Natural killer cell (primary cell): ENCODE data around the gene SLC22A12. TPM values are rescaled to one million over a fixed set of nuclear protein-coding genes. Genes with fewer than 3 reads are reported as not detected.
A peak's percentile ranks its signal among the peaks of the same experiment; 100 is the strongest.

Experiments
- ATAC-seq, 3 donors: fragments of 150-1000 bp in 2 of 3; fragments of 200-7000 bp in 1 of 3; cut with Tn5 transposase; 1 replicate in 1 of 3; 2 replicates in 2 of 3; pipeline ENCODE4 v1.10.0; 2021; ENCODE audit warnings: mild to moderate bottlenecking in 2 of 3, moderate library complexity in 2 of 3
- DNase-seq, 2 donors: peaks; one replicate each; pipeline versions ENCODE4 v3.0.0 to v3.0.0-alpha.2; 2013 to 2021; ENCODE audit warnings: mixed read lengths in 1 of 2
- H3K27ac ChIP-seq: one replicate; pipeline ENCODE4 v1.5.1; 2013; ENCODE audit warnings: mild to moderate bottlenecking, low read length
- H3K27me3 ChIP-seq: one replicate; pipeline ENCODE4 v1.6.1; 2013; ENCODE audit warnings: low read length; ENCODE audit not compliant: control insufficient read depth, insufficient read depth
- H3K36me3 ChIP-seq: one replicate; pipeline ENCODE4 v1.6.1; 2013; ENCODE audit warnings: low read length; ENCODE audit not compliant: control insufficient read depth, insufficient read depth
- H3K4me1 ChIP-seq: one replicate; pipeline ENCODE4 v1.6.1; 2013; ENCODE audit warnings: low read length; ENCODE audit not compliant: control insufficient read depth, insufficient read depth
- H3K4me3 ChIP-seq: one replicate; pipeline ENCODE4 v1.5.1; 2013; ENCODE audit warnings: low read length
- H3K9me3 ChIP-seq: one replicate; pipeline ENCODE4 v1.6.1; 2013; ENCODE audit warnings: low read length; ENCODE audit not compliant: control insufficient read depth, insufficient read depth
- H3K27ac Mint-ChIP-seq, 2 donors: one replicate each; pipeline ENCODE4 v1.8.0; 2022; ENCODE audit warnings: mild to moderate bottlenecking in 2 of 2, mixed read lengths in 2 of 2, moderate library complexity in 1 of 2
- H3K27me3 Mint-ChIP-seq, 2 donors: one replicate each; pipeline ENCODE4 v1.8.0; 2022; ENCODE audit warnings: low read depth in 2 of 2, mixed read lengths in 2 of 2
- H3K36me3 Mint-ChIP-seq: one replicate; pipeline ENCODE4 v1.8.0; 2022; ENCODE audit warnings: mixed read lengths
- H3K4me1 Mint-ChIP-seq, 2 donors: one replicate each; pipeline ENCODE4 v1.8.0; 2022; ENCODE audit warnings: mixed read lengths in 2 of 2
- H3K4me3 Mint-ChIP-seq: one replicate; pipeline ENCODE4 v1.8.0; 2022; ENCODE audit warnings: mild to moderate bottlenecking, moderate library complexity, mixed read lengths
- H3K9me3 Mint-ChIP-seq, 2 donors: one replicate each; pipeline ENCODE4 v1.8.0; 2022; ENCODE audit warnings: mixed read lengths in 2 of 2
- CTCF ChIP-seq: fragments of 200-600 bp; IDR thresholded peaks from one replicate; pipeline ENCODE4 v1.8.0; 2022; ENCODE audit warnings: antibody characterized with exemption
- WGBS: methylation state at CpG from one replicate; pipeline ENCODE4 v1.1.7; 2013; ENCODE audit warnings: missing lambda C conversion rate; ENCODE audit not compliant: insufficient coverage; 5-methylcytosine and 5-hydroxymethylcytosine counted together
- intact Hi-C: fragments of 100-400 bp; cut with micrococcal nuclease; formaldehyde crosslinking; loops from one replicate; pipeline ENCODE4 v1.14.2; 2022
- total RNA-seq, 4 donors: library from RNA; stranded (reverse); fragments of 120-200 nt in 1 of 4; gene quantifications; one replicate each; pipeline versions ENCODE4 v1.2.3 to v1.2.4, GENCODE V29; 2013 to 2022

SLC22A12 gene
- total RNA-seq, 3 donors from 2014 or later (not counting 1 experiment from before 2014, with no cell fraction given), result not detected

- Histone ChIP-seq H3K36me3 (no peaks in the 10 kb centered on the region), H3K9me3 (no peaks in the 10 kb centered on the region), H3K4me1 (peaks cover 31% of the 10 kb centered on the region), H3K27ac (no peak overlapping the region), H3K27me3 (no peaks in the 10 kb centered on the region), H3K4me3 (no peak overlapping the region)
- ATAC-seq (no peak), DNase-seq (peak in 1 of 2 donors; percentile 23)
- Mint-ChIP-seq H3K27ac (no peak overlapping the region), H3K9me3 (no peaks in the 10 kb centered on the region), H3K36me3 (no peaks in the 10 kb centered on the region), H3K4me1 (peaks cover 0 to 6% of the 10 kb centered on the region in 2 donors), H3K27me3 (peaks cover 0 to 12% of the 10 kb centered on the region in 2 donors), H3K4me3 (no peak overlapping the region)
- TF ChIP-seq CTCF, result no peak
- WGBS, result 70% methylated on average over 17 of the region's 18 CpGs
- intact Hi-C loops, result loop anchor here (5.0 kb wide), 2 partner anchors 99 to 449 kb away; no protein-coding TSS in a partner anchor
Observed at GRCh38 chr11:64650923-64651523, 60.0 kb downstream of the SLC22A12 start.

Other genes starting within 250 kb of the SLC22A12 start
- 10 to 100 TPM; 27.6 to 36.0 (median 34.4) TPM for gene RPS6KA4, start 232.1 kb upstream of the SLC22A12 start, total RNA-seq
- gene SLC22A11, start 35.3 kb upstream of the SLC22A12 start, total RNA-seq, result not detected
- 1 to 10 TPM; 2.9 to 9.6 (median 7.7) TPM for gene NRXN2, start 132.0 kb downstream of the SLC22A12 start, total RNA-seq
- 100 to 1,000 TPM; 371 to 417 (median 394) TPM for gene RASGRP2, start 152.9 kb downstream of the SLC22A12 start, total RNA-seq
- 1 to 10 TPM; 4.1 to 8.4 (median 6.1) TPM for gene PYGM, start 168.8 kb downstream of the SLC22A12 start, total RNA-seq
- 100 to 1,000 TPM; 841 to 864 (median 845) TPM for gene SF1, start 187.3 kb downstream of the SLC22A12 start, total RNA-seq
- 10 to 100 TPM; 38.3 to 40.6 (median 38.7) TPM for gene MAP4K2, start 212.0 kb downstream of the SLC22A12 start, total RNA-seq
- 10 to 100 TPM; 29.3 to 42.2 (median 32.2) TPM for gene MEN1, start 219.3 kb downstream of the SLC22A12 start, total RNA-seq